Measurements from ENCODE around the gene PCDH1.

GRCh38 chr5:141870871-141871270 lies 7.3 kb downstream of the PCDH1 start:
- TF ChIP-seq PHF8 (CRISPR knock-in tag; IDR thresholded peaks at IDR 0.05) = no peak
- TF ChIP-seq HNRNPL (IDR thresholded peaks at IDR 0.05; ENCODE audit: low read depth, low read length) = no peak
- TF ChIP-seq HCFC1 (IDR thresholded peaks at IDR 0.05; ENCODE audit: low read depth, low read length) = no peak
- no peak for TF ChIP-seq RAD21 (CRISPR knock-in tag; IDR thresholded peaks at IDR 0.05)
- TF ChIP-seq, protein P1, sequence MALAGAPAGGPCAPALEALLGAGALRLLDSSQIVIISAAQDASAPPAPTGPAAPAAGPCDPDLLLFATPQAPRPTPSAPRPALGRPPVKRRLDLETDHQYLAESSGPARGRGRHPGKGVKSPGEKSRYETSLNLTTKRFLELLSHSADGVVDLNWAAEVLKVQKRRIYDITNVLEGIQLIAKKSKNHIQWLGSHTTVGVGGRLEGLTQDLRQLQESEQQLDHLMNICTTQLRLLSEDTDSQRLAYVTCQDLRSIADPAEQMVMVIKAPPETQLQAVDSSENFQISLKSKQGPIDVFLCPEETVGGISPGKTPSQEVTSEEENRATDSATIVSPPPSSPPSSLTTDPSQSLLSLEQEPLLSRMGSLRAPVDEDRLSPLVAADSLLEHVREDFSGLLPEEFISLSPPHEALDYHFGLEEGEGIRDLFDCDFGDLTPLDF (CRISPR knock-in tag; IDR thresholded peaks at IDR 0.05) = no peak
- TF ChIP-seq POLR2AphosphoS5 (IDR thresholded peaks at IDR 0.05; ENCODE audit: low read depth, low read length) = no peak
